GM12878 (cell line): ENCODE data around the gene RNF168.

Experiments used
- CTCF ChIP-seq, 3 experiments: IDR thresholded peaks in 2 of 3; conservative IDR thresholded peaks in 1 of 3; 2 replicates each; pipeline ENCODE4 v1.5.1; 2011; ENCODE audit warnings: low read depth in 3 of 3, low read length in 3 of 3, mild to moderate bottlenecking in 3 of 3, control low read depth in 2 of 3, moderate library complexity in 2 of 3, inconsistent platforms in 1 of 3, mixed read lengths in 1 of 3; ENCODE audit not compliant: control insufficient read depth in 2 of 3, insufficient read depth in 1 of 3; ENCODE audit errors: extremely low read depth in 1 of 3
- RELB ChIP-seq: fragments of 450-650 bp; IDR thresholded peaks from 2 replicates; pipeline ENCODE4 v1.6.1; 2017; ENCODE audit warnings: low read depth, mild to moderate bottlenecking, moderate library complexity
- TARDBP ChIP-seq: IDR thresholded peaks from 2 replicates; pipeline ENCODE4 v1.6.1; 2016; ENCODE audit warnings: borderline replicate concordance
- ZBTB11 ChIP-seq: fragments of 450-650 bp; formaldehyde crosslinking; IDR thresholded peaks from 2 replicates; pipeline ENCODE4 v1.5.0; 2022; ENCODE audit warnings: mild to moderate bottlenecking, missing genetic modification characterization

- TF ChIP-seq CTCF (IDR thresholded peaks at IDR 0.05 in 2 of 3, conservative IDR thresholded peaks at IDR 0.05 in 1 of 3; ENCODE audit: control insufficient read depth in 2 of 3, extremely low read depth in 1 of 3, insufficient read depth in 1 of 3, low read depth in 3 of 3, low read length in 3 of 3) (no peak), ZBTB11 (CRISPR knock-in tag) (no peak), TARDBP (no peak), RELB (no peak)
Measured at GRCh38 chr3:196541684-196542445, 38.3 kb upstream of the RNF168 start.
